Stimulated activated CD8-positive, alpha-beta memory T cell treated with anti-CD3 and anti-CD28 coated beads, Interleukin-4, amount 100 ng/mL, for 24 hours (primary cell): Measurements from ENCODE around the gene MYL5.
"Not testable (repeated sequence)": the region's sequence is repeated elsewhere in the genome, so short reads cannot be mapped to it uniquely, and the experiment has no call there.

Experiments used
- DNase-seq: peaks from one replicate; pipeline ENCODE4 v3.0.0-alpha.2; 2020; ENCODE audit warnings: low read depth

MYL5 gene

GRCh38 chr4:636628-637159 is 37.6 kb upstream of the MYL5 start:
- DNase-seq, result no peak

- DNase-seq, result no peak
These were observed 36.6 kb upstream of the MYL5 start for GRCh38 chr4:637536-638280.

DNA sequence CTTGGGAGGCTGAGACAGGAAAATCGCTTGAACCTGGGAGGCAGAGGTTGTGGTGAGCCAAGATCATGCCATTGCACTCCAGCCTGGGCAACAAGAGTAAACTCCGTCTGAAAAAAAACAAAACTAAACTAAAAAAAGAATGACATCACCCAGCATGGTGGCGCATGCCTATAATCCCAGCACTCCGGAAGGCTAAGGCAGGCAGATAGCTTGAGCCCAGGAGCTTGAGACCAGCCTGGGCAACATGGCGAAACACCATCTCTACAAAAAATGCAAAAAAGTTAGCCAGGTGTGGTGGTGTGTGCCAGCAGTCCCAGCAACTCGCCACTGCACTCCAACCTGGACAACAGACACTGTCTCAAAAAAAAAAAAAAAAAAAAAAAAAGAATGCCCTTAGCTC is 32.0 kb upstream of the MYL5 start:
- DNase-seq, result not testable (repeated sequence)

GRCh38 chr4:646460-646859 is 27.9 kb upstream of the MYL5 start:
- DNase-seq, result peak; percentile 16

DNA sequence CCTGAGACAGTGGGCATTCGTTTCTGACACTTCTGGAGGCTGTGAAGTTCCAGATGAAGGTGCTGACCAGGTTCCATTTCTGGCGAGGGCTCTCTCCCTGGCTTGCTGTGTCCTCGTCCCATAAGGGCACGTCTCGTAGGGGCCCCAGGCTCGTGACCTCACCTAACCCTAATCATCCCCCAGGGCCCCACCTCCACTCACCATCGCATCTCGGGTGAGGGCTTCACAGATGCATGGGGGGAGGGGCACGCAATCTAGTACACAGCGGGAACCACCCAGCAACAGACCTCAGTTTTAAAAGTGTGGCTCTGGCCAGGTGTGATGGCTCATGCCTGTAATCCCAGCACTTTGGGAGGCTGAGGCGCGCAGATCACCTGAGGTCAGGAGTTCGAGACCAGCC is 26.9 kb upstream of the MYL5 start:
- no peak for DNase-seq

DNA sequence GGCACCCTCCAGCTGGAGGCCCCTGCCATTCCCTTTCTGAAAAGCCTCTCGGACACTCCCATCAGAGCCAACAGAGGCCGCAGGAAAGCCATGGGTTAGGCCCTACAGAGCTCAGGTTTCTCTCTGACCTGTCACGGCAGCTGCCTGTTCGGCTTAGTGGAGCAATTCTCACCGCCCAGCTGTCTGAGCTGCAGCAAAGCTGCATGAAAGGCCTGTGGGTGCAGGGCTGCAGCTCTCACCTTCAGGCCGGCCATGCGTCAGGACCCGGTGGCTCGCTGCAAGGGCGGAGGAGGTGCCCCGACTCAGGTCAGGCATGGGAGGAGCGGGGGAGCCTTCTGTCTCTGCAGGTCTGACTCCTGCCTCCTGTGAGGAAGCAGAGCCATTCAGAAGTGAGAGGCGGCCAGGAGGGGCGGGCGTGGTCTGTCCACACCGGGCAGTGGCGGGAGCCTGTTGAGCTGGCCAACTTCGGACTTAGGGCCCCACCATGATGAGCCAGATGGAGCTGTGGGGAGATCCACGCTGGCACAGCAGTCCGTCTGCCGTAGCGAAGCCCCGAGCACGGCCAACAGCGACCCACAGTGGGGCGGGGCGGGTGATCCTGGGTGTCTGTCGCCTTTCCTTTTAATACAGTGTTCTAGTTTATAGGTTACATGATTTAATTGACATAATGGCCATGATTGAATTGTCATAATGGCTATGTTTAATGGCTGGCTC is 25.6 kb upstream of the MYL5 start:
- DNase-seq, result no peak

DNA sequence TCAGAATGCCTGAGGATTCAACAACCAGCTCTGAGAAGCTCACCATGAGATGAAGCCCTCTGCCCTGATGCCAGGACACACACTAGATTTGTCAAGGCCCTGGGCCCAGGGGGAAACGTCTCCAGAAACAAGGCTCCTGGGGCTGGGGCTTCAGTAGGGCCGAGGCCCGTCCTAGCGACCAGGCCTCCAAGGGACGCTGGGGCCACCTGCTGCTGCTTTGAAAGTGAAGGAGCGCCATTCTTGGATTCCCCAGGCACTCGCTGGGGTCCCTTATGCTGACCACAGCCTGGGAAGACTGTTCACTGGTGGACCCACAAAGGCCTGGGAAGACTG is 25.1 kb upstream of the MYL5 start:
- no peak for DNase-seq

GRCh38 chr4:649751-650310 is 24.5 kb upstream of the MYL5 start:
- no peak for DNase-seq

DNA sequence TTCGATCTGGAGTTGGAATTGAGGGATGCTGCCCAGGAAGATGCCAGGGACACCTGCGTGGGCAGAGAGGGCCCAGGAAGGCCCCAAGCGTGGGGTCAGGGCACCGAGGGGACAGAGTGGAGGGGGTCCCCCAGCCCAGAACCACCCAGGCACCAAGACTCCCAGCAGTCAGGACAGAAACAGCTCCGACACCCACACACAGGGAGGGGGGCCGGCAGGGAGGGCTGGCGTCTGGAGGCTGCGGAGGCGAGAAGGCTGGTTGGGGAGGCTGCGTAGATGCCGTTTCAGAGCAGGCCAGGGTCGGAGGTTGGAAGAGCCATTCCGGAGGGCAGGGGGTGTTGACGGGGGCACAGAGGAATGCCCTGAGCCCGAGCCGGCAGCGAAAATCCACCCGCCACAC is 23.9 kb upstream of the MYL5 start:
- DNase-seq, result no peak

DNA sequence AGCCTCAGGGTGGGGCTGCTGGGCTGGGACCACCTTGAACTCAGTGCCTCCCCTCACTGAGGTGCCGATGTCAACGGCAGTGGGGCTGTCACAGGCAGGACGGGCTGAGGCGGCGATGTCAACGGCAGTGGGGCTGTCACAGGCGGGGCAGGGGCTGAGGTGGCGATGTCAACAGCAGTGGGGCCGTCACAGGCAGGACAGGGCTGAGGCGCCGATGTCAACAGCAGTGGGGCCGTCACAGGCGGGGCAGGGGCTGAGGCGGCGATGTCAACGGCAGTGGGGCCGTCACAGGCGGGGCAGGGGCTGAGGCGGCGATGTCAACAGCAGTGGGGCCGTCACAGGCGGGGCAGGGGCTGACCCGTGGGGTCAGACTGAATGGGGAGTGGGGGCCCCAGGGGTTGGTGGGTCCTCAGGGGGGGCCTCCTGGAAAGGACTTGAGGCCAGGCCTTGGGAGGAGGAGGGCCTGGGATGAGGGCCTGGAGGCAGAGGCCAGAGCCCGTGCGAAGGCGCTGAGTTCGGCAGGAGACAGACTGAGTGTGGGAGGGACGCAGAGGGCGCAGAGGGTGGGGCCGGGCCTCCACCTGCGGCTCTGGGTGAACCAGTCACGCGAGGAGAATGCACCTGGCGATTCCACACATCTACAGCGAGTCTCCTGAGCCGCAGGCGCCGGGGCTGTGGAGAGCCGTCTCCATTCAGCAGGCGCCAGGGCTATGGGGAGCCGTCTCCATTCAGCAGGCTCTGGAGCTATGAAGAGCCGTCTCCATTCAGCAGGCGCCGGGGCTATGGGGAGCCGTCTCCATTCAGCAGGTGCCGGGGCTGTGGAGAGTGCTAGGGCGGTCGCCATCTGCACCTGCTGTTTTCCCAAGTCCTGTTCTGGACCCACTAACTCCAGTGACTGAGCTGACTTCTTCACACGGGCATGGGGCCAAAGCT is 23.1 kb upstream of the MYL5 start:
- no peak for DNase-seq

GRCh38 chr4:651884-652642 is 22.3 kb upstream of the MYL5 start:
- DNase-seq, result no peak

- DNase-seq, result no peak
These were observed 21.1 kb upstream of the MYL5 start for GRCh38 chr4:653080-653821.

DNA sequence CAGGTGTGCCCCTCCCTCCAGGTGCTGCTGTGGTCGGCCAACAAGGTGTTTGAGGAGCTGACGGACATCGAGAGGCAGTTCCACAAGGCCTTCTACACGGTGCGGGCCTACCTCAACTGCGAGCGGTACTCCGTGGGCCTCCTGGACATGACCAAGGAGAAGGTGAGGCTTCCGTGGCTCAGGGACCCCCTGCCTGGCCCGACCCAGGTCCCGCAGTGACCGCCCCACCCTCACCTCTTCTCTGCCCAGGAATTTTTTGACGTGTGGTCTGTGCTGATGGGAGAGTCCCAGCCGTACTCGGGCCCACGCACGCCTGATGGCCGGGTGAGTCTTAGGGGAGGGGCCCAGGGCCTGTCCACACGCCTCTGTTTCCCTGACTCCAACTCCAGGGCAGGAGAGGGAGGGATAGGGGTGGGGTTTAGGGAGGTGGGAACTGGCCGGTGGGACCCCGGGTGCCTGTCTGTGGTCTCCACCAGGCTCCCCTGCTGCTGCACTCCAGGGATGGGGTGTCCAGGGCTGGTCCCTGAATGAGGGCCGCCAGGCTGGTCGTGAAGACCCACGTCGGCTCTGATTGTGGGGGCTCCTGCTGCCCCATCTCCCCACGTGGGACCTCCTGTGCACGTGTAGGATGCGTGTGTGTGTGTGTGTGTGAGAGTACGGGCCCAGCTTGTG is 20.4 kb upstream of the MYL5 start:
- DNase-seq, result no peak

- no peak for DNase-seq
These were observed 19.9 kb upstream of the MYL5 start for GRCh38 chr4:654503-654845.

DNA sequence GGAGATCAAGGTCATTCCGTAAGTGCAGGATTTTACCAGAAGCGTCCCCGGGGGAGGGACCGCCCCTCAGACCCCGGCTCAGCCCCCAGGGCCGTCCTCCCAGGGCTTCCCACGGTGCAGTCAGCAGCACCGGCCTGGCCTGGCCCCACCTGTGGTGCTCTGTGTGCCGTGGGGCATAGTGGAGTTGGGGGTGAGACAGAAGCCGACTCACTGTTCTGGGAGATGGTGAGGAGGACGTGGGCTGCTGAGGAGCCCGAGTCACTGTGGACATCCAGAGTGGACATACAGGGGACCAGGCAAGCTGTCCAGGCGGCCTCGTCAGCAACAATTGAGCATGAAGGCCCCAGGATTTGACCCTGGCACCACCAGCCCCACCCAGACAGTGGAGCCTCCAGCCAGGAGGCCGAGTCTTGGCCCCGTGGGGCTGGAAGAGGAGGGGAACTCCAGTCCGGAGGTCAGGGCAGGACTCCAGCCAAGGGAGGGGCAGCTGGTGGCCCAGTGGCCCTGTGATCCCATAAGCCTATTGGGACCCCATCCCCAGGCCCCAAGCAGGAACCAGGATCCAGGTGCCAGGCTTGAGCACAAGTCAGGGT is 19.4 kb upstream of the MYL5 start:
- DNase-seq, result no peak

GRCh38 chr4:655464-656151 is 18.7 kb upstream of the MYL5 start:
- no peak for DNase-seq

- no peak for DNase-seq
These were observed 17.7 kb upstream of the MYL5 start for GRCh38 chr4:656436-657337.

- DNase-seq, result no peak
These were observed 17.0 kb upstream of the MYL5 start for GRCh38 chr4:657338-657833.
